Loucy (cell line): ENCODE measurements around the gene CACNB3.

Experiments used
- CTCF ChIP-seq: fragments of 200-600 bp; sonication (generic); conservative IDR thresholded peaks from 2 replicates; pipeline ENCODE4 v1.5.1; 2014; ENCODE audit warnings: mild to moderate bottlenecking, antibody characterized with exemption, low read length
- EZH2phosphoT487 ChIP-seq: fragments of 200-600 bp; IDR thresholded peaks from 2 replicates; pipeline ENCODE4 v1.6.1; 2018; ENCODE audit warnings: antibody characterized with exemption, mild to moderate bottlenecking, moderate library complexity, borderline replicate concordance

GRCh38 chr12:48811437-48812090 is 6.7 kb upstream of the CACNB3 start:
- TF ChIP-seq CTCF = no peak
- no peak for TF ChIP-seq EZH2phosphoT487
